WTC11 (cell line): ENCODE results near the gene POLDIP2. TPM values are rescaled to one million over a fixed set of nuclear protein-coding genes. Genes with fewer than 3 reads are reported as not detected.
A peak's percentile ranks its signal among the peaks of the same experiment; 100 is the strongest.

ENCODE experiments used
- ATAC-seq: fragments of 200-7000 bp; cut with Tn5 transposase; 2 replicates; pipeline ENCODE4 v1.10.0; 2021; ENCODE audit warnings: mild to moderate bottlenecking, moderate library complexity
- CTCF ChIA-PET: fragments of 300-600 bp; sonication (Branson Sonifier 250); formaldehyde crosslinking; loops from one replicate; lab custom pipeline; 2021; ENCODE audit warnings: antibody characterized with exemption; lab: Charles Lee
- POLR2A ChIA-PET: fragments of 350-600 bp; sonication (Branson Sonifier 250); formaldehyde crosslinking; loops from one replicate; lab custom pipeline; 2021; ENCODE audit warnings: antibody characterized with exemption; lab: Charles Lee
- DNase-seq: peaks from one replicate; pipeline ENCODE4 v3.0.0; 2021; ENCODE audit warnings: low spot score
- H3K27ac Mint-ChIP-seq: 2 replicates; pipeline ENCODE4 v1.8.0; 2021; ENCODE audit warnings: mixed read lengths
- H3K27me3 Mint-ChIP-seq: 2 replicates; pipeline ENCODE4 v1.8.0; 2021; ENCODE audit warnings: low read depth, mild to moderate bottlenecking, moderate library complexity, mixed read lengths
- H3K36me3 Mint-ChIP-seq: 2 replicates; pipeline ENCODE4 v1.8.0; 2021; ENCODE audit warnings: mixed read lengths
- H3K4me1 Mint-ChIP-seq: 2 replicates; pipeline ENCODE4 v1.8.0; 2022; ENCODE audit warnings: mixed read lengths
- H3K4me3 Mint-ChIP-seq: 2 replicates; pipeline ENCODE4 v1.8.0; 2021; ENCODE audit warnings: mild to moderate bottlenecking, moderate library complexity, mixed read lengths
- H3K9me3 Mint-ChIP-seq: 2 replicates; pipeline ENCODE4 v1.8.0; 2021; ENCODE audit warnings: mixed read lengths
- CBFB ChIP-seq: sonication (generic); formaldehyde crosslinking; IDR thresholded peaks from 2 replicates; pipeline ENCODE4 v1.8.1; 2022; ENCODE audit warnings: mild to moderate bottlenecking, low read depth, missing genetic modification reagents
- CREB1 ChIP-seq: sonication (generic); formaldehyde crosslinking; IDR thresholded peaks from 2 replicates; pipeline ENCODE4 v1.8.0; 2023; ENCODE audit warnings: mild to moderate bottlenecking, missing genetic modification reagents
- ETV6 ChIP-seq: sonication (generic); formaldehyde crosslinking; IDR thresholded peaks from 2 replicates; pipeline ENCODE4 v1.8.1; 2022; ENCODE audit warnings: mild to moderate bottlenecking, missing genetic modification reagents
- FOXJ3 ChIP-seq: sonication (generic); formaldehyde crosslinking; IDR thresholded peaks from 2 replicates; pipeline ENCODE4 v1.9.0; 2021; ENCODE audit warnings: missing genetic modification reagents, mild to moderate bottlenecking, borderline replicate concordance
- FOXK1 ChIP-seq: sonication (generic); formaldehyde crosslinking; IDR thresholded peaks from 2 replicates; pipeline ENCODE4 v1.8.0; 2022; ENCODE audit warnings: mild to moderate bottlenecking, moderate library complexity, missing genetic modification reagents
- FOXP4 ChIP-seq: sonication (generic); formaldehyde crosslinking; IDR thresholded peaks from 2 replicates; pipeline ENCODE4 v1.8.0; 2022; ENCODE audit warnings: mild to moderate bottlenecking, missing genetic modification reagents
- GRHL2 ChIP-seq: fragments of 250-450 bp; sonication (Bioruptor Pico); IDR thresholded peaks from 2 replicates; pipeline ENCODE4 v1.8.0; 2022; ENCODE audit warnings: mild to moderate bottlenecking, moderate library complexity; ENCODE audit not compliant: insufficient replicate concordance, severe bottlenecking
- JUN ChIP-seq: sonication (generic); formaldehyde crosslinking; IDR thresholded peaks from 2 replicates; pipeline ENCODE4 v1.8.0; 2023; ENCODE audit warnings: mild to moderate bottlenecking, missing genetic modification reagents
- NFE2L1 ChIP-seq: sonication (generic); formaldehyde crosslinking; IDR thresholded peaks from 2 replicates; pipeline ENCODE4 v1.8.1; 2023; ENCODE audit warnings: missing genetic modification reagents
- NR2C2 ChIP-seq: sonication (generic); formaldehyde crosslinking; IDR thresholded peaks from 2 replicates; pipeline ENCODE4 v1.8.0; 2022; ENCODE audit warnings: mild to moderate bottlenecking, missing genetic modification reagents
- NR3C1 ChIP-seq: sonication (generic); formaldehyde crosslinking; conservative IDR thresholded peaks from 2 replicates; pipeline ENCODE4 v1.8.1; 2023; ENCODE audit warnings: low read depth, mild to moderate bottlenecking, missing genetic modification reagents
- SMAD4 ChIP-seq: sonication (generic); formaldehyde crosslinking; IDR thresholded peaks from 2 replicates; pipeline ENCODE4 v1.8.0; 2022; ENCODE audit warnings: mild to moderate bottlenecking, missing genetic modification reagents
- TEAD1 ChIP-seq: sonication (generic); formaldehyde crosslinking; IDR thresholded peaks from 2 replicates; pipeline ENCODE4 v1.8.0; 2022; ENCODE audit warnings: mild to moderate bottlenecking, missing genetic modification reagents
- ZBTB43 ChIP-seq: sonication (generic); formaldehyde crosslinking; IDR thresholded peaks from 2 replicates; pipeline ENCODE4 v1.8.1; 2023; ENCODE audit warnings: mild to moderate bottlenecking, missing genetic modification reagents
- ZNF121 ChIP-seq: sonication (generic); formaldehyde crosslinking; IDR thresholded peaks from 2 replicates; pipeline ENCODE4 v1.8.0; 2023; ENCODE audit warnings: missing genetic modification reagents
- ZNF138 ChIP-seq: sonication (generic); formaldehyde crosslinking; conservative IDR thresholded peaks from 2 replicates; pipeline ENCODE4 v1.8.1; 2022; ENCODE audit warnings: mild to moderate bottlenecking, moderate library complexity, missing genetic modification reagents
- ZNF232 ChIP-seq: sonication (generic); formaldehyde crosslinking; IDR thresholded peaks from 2 replicates; pipeline ENCODE4 v1.8.0; 2022; ENCODE audit warnings: mild to moderate bottlenecking, missing genetic modification reagents
- ZNF263 ChIP-seq: sonication (generic); formaldehyde crosslinking; IDR thresholded peaks from 2 replicates; pipeline ENCODE4 v1.8.1; 2022; ENCODE audit warnings: low read depth, mild to moderate bottlenecking, moderate library complexity, missing genetic modification reagents
- ZNF423 ChIP-seq: fragments of 250-450 bp; sonication (Bioruptor Pico); IDR thresholded peaks from 2 replicates; pipeline ENCODE4 v2.1.2; 2022; ENCODE audit warnings: mild to moderate bottlenecking, moderate library complexity
- ZNF671 ChIP-seq: fragments of 250-450 bp; sonication (Bioruptor Pico); IDR thresholded peaks from 2 replicates; pipeline ENCODE4 v1.8.0; 2021; ENCODE audit warnings: mild to moderate bottlenecking
- total RNA-seq: library from RNA; stranded (reverse); gene quantifications from 3 replicates; pipeline ENCODE4 v1.2.3, GENCODE V29; 2021
- TF ChIP-seq, protein P1 (sequence below): sonication (generic); formaldehyde crosslinking; IDR thresholded peaks from 2 replicates; pipeline ENCODE4 v1.8.1; 2022; ENCODE audit warnings: mild to moderate bottlenecking, missing genetic modification reagents, moderate library complexity, borderline replicate concordance
- TF ChIP-seq, protein P2 (sequence below): sonication (generic); formaldehyde crosslinking; IDR thresholded peaks from 2 replicates; pipeline ENCODE4 v1.8.1; 2023; ENCODE audit warnings: mild to moderate bottlenecking, missing genetic modification reagents, moderate library complexity
- TF ChIP-seq, protein P3 (sequence below): sonication (generic); formaldehyde crosslinking; IDR thresholded peaks from 2 replicates; pipeline ENCODE4 v1.8.0; 2023; ENCODE audit warnings: missing genetic modification reagents, mild to moderate bottlenecking, borderline replicate concordance

The POLDIP2 gene
- total RNA-seq, 1 experiment from 2014 or later, result 85.4 TPM

GRCh38 chr17:28402224-28402630, 44.9 kb upstream of the POLDIP2 start (continued):
- TF ChIP-seq TEAD1 (CRISPR knock-in tag) (peak; percentile 82; the same call in 1 of the 2 replicates), ZNF263 (CRISPR knock-in tag) (no peak), FOXK1 (CRISPR knock-in tag) (0 out of 2 replicates have a peak, but pooled peaks have one; percentile 26), ZNF671 (no peak), CBFB (no peak; the same call in 1 of the 2 replicates), ZNF121 (no peak), NFE2L1 (no peak)

DNA sequence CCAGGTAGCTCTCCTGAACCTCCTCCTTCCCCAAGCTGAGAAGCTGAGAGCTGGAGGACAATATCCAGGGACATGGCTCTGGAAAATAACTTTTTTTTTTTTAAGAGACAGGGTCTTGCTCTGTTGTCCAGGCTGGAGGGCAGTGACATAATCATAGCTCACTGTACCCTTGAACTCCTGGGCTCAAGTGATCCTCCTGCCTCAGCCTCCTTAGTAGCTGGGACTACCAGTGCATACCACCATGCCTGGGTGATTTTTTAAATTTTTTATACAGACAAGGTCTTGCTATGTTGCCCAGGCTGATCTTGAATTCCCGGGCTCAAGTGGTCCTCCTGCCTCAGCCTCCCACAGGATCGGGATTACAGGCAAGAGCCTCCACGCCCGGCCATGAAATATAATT, 42.5 kb upstream of the POLDIP2 start:
- TF ChIP-seq FOXP4 (no peak), ZBTB43 (CRISPR knock-in tag) (no peak), GRHL2 (no peak), NR3C1 (CRISPR knock-in tag) (no peak), ZNF423 (CRISPR knock-in tag) (no peak)
- TF ChIP-seq, protein P1, sequence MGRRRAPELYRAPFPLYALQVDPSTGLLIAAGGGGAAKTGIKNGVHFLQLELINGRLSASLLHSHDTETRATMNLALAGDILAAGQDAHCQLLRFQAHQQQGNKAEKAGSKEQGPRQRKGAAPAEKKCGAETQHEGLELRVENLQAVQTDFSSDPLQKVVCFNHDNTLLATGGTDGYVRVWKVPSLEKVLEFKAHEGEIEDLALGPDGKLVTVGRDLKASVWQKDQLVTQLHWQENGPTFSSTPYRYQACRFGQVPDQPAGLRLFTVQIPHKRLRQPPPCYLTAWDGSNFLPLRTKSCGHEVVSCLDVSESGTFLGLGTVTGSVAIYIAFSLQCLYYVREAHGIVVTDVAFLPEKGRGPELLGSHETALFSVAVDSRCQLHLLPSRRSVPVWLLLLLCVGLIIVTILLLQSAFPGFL (CRISPR knock-in tag), result no peak
- peaks cover 32% of the 10 kb centered on the region for H3K27me3 Mint-ChIP-seq
- no peak overlapping the region for H3K27ac Mint-ChIP-seq
- CTCF ChIA-PET, result interaction anchor here (2.6 kb wide), 1 partner anchor 17 kb away, joined by 10 read pairs; no protein-coding TSS in a partner anchor
- no peak for DNase-seq
- no peak overlapping the region for H3K4me3 Mint-ChIP-seq
- H3K4me1 Mint-ChIP-seq, result peaks cover 41% of the 10 kb centered on the region
- ATAC-seq, result no peak
- POLR2A ChIA-PET, result no interaction called here
- no peaks in the 10 kb centered on the region for H3K9me3 Mint-ChIP-seq
- H3K36me3 Mint-ChIP-seq, result 0 out of 2 replicates have a peak, but pooled peaks cover 3% of the 10 kb centered on the region

- Mint-ChIP-seq H3K9me3 (no peaks in the 10 kb centered on the region), H3K4me3 (no peak overlapping the region), H3K4me1 (peaks cover 27% of the 10 kb centered on the region), H3K27ac (no peak overlapping the region), H3K36me3 (0 out of 2 replicates have a peak, but pooled peaks cover 3% of the 10 kb centered on the region), H3K27me3 (peaks cover 18% of the 10 kb centered on the region)
- TF ChIP-seq, protein P2, sequence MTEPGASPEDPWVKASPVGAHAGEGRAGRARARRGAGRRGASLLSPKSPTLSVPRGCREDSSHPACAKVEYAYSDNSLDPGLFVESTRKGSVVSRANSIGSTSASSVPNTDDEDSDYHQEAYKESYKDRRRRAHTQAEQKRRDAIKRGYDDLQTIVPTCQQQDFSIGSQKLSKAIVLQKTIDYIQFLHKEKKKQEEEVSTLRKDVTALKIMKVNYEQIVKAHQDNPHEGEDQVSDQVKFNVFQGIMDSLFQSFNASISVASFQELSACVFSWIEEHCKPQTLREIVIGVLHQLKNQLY (CRISPR knock-in tag), result no peak
- no peak for TF ChIP-seq ZNF232 (CRISPR knock-in tag)
- TF ChIP-seq NR2C2 (CRISPR knock-in tag), result no peak
- no peak for TF ChIP-seq FOXJ3 (CRISPR knock-in tag)
- TF ChIP-seq CREB1 (CRISPR knock-in tag), result no peak
- TF ChIP-seq ZBTB43 (CRISPR knock-in tag), result no peak
- TF ChIP-seq SMAD4, result no peak
- TF ChIP-seq ETV6, result no peak
- TF ChIP-seq NR3C1 (CRISPR knock-in tag), result no peak
- no peak for TF ChIP-seq JUN (CRISPR knock-in tag)
- TF ChIP-seq ZNF138 (CRISPR knock-in tag), result no peak
- TF ChIP-seq, protein P3, sequence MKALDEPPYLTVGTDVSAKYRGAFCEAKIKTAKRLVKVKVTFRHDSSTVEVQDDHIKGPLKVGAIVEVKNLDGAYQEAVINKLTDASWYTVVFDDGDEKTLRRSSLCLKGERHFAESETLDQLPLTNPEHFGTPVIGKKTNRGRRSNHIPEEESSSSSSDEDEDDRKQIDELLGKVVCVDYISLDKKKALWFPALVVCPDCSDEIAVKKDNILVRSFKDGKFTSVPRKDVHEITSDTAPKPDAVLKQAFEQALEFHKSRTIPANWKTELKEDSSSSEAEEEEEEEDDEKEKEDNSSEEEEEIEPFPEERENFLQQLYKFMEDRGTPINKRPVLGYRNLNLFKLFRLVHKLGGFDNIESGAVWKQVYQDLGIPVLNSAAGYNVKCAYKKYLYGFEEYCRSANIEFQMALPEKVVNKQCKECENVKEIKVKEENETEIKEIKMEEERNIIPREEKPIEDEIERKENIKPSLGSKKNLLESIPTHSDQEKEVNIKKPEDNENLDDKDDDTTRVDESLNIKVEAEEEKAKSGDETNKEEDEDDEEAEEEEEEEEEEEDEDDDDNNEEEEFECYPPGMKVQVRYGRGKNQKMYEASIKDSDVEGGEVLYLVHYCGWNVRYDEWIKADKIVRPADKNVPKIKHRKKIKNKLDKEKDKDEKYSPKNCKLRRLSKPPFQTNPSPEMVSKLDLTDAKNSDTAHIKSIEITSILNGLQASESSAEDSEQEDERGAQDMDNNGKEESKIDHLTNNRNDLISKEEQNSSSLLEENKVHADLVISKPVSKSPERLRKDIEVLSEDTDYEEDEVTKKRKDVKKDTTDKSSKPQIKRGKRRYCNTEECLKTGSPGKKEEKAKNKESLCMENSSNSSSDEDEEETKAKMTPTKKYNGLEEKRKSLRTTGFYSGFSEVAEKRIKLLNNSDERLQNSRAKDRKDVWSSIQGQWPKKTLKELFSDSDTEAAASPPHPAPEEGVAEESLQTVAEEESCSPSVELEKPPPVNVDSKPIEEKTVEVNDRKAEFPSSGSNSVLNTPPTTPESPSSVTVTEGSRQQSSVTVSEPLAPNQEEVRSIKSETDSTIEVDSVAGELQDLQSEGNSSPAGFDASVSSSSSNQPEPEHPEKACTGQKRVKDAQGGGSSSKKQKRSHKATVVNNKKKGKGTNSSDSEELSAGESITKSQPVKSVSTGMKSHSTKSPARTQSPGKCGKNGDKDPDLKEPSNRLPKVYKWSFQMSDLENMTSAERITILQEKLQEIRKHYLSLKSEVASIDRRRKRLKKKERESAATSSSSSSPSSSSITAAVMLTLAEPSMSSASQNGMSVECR (CRISPR knock-in tag), result no peak
- TF ChIP-seq GRHL2, result no peak
- DNase-seq (no peak), ATAC-seq (no peak)
- POLR2A ChIA-PET, result no interaction called here
- CTCF ChIA-PET, result interaction anchor here (1.1 to 2.6 kb wide), 2 partner anchors 17 to 18 kb away, joined by 3 to 10 read pairs; no protein-coding TSS in a partner anchor
Observed at GRCh38 chr17:28398280-28398981, 41.1 kb upstream of the POLDIP2 start.
